GM15510 (cell line): ENCODE data around the gene OXT.

Experiments
- POLR2A ChIP-seq: IDR thresholded peaks from 3 replicates; pipeline ENCODE4 v1.6.1; 2011; ENCODE audit warnings: borderline replicate concordance; ENCODE audit not compliant: insufficient read length; ENCODE audit errors: extremely low read depth

OXT gene

DNA sequence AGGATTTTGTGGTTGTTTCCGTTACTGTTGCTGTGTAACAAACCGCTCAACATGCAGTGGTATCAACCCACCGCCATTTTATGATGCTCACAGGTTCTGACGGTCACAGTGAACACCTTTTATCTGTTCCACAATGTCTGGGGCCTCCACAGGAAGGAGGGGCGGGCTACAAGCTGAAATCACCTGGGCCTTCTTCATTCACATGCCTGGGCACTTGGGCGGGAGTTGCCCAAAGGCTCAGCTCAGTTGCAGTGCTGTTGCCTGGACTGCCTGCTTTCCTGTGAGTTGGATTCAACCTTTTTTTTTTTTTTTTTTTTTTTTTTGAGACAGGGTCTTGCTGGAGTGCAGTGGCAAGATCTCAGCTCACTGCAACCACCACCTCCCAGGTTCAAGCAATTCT is 29.8 kb downstream of the OXT start:
- no peak for TF ChIP-seq POLR2A

DNA sequence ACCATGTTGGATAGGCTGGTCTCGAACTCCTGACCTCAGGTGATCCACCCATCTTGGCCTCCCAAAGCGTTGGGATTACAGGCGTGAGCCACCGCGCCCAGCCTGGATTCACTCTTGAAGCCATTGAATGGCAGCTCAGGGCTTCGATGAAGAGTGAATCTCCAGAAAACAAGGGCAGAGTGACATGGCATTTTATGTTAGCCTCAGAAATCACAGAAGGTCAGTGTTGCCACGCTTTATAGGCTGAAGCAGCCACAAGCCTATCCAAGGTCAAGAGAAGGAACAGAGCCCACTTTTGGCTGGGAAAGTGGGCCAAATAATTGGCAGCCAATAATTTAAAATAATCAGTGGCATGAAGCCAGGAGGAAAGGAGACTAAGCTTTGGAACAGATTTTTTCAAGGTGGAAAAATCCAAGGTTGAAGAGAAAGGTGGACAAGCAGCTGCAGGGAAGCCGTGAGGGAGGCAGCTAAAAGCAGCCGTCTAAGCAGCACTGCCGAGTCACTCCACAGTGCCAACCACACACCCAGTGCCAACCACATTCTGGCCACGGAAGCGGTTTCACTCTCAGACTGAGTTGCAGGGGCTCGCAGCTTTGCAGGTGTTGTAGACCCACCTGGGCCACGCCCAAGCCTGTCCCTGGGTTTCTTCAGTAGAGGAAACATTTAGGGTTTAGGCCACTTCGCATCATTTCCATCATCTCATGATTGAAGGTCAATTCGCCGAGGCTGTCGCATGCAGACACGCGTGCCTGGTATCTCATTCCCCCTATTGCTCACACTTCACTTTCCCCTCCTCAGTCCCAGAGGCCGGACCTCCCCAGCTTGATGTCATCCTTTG is 30.5 kb downstream of the OXT start:
- no peak for TF ChIP-seq POLR2A

DNA sequence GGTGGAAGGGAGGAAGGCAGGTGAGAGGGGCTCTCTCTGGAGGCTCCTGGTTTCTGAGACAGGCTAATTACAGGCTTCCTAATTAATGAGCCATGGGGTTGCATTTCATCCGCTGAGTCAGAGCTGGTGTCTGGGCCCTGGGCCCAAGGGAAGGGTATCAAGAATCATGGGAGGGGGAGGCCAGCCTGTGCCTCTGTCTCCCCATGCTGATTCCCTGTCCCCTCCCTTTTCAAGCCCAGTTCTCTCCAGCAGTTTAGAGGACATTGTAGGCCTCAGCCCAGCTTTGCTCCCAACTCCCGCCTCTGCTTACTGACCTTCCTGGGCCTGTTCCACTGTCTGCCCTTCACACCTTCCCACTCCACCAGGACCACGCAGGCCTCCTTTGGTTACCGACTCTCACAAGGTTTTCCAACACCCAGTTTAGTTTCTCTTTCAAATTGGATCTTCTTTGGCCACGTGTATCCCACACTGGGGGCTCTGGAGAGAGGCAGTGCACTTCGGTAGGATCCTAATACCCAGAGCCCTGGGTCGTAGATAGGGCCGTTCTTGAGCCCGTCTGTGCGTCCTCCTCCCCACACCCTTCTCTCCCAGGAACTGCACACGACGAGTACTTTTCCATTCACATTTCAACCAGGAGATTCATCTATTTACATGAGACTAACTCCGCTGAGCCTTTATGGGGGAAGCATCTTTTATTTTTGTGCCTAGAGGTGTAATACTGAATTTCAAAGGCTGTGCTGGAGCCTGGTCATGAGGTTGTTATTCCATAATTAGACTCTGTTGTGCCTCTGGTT is 31.4 kb downstream of the OXT start:
- TF ChIP-seq POLR2A = no peak

DNA sequence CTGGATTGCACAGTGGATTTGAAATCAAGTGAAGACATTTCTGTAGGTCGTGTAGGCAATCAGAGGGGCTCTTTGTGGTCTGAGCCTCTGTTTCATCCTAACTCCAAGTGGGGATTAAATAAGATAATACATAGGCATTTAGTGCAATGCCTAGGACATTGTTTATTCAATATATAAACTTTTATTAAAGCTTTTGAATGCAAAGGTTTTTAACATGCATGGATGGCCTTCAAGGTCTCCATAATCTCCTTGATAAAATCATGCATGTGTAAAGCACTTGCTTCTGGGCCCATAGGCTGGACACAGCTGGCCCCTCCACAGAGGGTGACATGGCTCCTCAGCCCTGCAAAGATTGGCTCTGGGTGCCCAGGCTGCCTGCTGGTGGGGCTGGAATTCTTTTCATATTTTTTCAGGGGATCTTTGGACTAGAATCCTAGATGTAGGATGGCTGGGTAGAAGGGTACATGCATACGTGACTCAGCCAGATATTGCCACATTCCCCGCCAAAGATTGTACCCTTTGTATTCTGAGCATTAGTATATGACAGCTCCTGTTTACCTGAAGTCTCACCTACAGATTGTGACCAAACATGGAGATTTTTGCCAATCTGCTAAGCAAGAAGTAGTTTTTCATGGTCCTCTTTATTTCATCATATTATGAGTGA is 32.1 kb downstream of the OXT start:
- TF ChIP-seq POLR2A = no peak

DNA sequence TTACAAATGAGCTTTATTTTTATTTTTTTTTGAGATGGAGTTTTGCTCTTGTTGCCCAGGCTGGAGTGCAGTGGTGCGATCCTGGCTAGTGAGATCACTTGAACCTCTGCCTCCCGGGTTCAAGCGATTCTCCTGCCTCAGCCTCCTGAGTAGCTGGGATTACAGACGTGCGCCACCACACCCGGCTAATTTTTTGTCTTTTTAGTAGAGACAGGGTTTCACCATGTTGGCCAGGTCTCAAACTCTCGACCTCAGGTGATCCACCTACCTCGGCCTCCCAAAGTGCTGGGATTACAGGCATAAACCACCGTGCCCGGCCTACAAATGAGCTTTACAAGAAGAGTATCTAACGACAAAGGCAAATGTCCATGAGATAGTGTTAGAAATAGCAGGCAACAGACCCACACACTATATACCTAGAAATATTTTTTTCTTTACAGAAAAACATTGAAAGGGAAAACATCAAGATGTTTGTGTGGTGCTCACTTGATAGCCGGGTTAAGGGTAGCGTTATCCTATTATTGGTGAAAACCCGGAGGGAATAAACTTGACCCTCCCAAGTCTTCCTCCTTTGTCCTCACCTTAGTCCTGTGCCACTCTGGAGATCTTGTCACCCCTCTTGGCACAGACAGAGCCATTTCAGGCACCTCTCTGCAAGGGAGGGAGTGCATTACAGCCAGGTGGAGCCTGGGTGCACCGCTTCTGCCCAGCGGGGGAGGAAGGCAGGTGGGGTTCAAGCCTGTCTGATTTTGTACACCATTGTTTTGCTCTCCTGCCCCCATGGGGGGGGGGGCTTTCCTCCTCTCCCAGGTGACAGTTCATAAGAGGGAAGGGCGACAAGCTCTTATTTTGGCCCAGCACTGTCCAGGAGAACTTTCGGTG is 34.1 kb downstream of the OXT start:
- no peak for TF ChIP-seq POLR2A

DNA sequence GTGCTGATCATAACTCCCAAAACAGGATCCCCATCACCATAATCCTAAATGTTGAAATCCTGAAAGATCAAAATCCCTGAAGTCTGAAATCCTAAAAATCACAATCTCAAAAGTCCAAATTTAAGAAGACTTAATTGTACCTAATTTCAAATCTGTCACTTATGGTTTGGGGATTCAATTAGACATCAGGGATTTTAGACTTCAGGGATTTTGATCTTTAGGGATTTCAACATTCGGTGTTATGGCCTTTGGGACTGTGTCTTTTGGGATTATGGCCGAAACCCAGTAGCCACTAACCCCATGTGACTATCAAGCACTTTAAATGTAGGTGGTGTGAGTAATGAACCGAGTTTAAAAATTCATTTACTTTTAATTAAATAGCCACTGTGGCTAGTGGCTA is 34.8 kb downstream of the OXT start:
- no peak for TF ChIP-seq POLR2A

DNA sequence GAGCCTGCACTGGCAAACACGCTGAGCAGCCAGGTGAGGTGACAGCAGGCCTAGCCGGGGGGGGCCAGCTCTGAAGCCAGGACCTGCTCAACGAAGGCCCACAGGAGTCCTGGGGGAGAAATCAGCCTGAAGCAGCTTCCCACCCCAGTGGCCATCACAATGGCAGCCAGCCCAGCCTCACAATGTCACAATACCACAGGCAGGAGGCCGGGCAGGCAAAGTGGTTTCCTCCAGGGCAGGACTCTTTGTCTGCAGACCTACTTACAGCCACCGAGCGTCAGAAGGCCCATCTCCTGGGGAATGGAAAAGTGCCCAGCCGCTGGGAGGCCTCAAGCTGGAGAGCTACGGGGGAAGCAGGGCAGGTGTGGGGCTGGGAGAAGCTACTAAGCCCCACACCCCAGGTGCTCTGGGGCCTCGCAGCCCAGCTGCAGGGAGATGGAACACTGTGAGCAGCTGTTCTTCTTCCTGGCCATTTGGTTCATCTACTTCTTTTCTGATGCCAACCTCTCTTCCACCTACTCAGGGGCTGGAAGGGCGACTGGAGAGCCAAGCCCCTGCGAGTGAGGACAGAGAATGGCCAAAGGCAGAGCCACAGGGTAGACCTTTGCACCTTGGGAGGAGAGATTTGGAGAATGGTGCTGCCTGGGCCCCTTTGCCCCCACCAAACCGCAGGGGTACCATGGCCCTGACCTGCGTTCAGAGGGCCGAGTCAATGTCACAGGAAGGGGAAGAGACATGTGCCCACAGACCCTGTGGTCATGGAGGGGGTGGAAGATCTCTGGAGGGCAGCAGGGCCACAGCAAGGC is 35.4 kb downstream of the OXT start:
- no peak for TF ChIP-seq POLR2A

DNA sequence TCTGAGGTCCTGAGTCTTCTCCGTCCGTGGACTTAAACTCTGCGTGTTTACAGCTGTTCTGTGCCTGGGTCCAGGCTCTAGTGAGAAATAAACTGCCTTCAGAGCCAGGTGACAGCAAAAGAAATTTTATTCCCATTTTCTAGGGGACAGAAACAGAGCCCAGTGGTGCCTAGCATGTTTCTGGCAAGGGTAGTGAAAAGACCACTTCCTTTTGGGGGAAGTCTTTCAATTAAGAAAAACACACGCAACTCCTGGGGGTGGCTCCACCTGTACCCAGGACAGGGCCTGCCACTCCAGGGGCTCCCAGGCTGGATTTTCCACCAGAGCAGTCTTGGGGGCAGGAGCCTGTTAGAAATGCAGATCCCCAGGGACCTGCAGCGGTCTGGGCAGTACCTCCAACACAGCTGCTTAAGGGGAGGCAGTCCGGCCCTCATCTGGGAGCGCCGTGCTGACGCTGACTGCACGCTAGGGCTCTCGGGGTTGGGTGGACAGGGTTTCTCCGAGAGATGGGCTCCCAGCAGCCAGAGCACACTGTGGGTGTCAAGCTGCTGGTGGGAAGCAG is 36.1 kb downstream of the OXT start:
- TF ChIP-seq POLR2A = no peak

DNA sequence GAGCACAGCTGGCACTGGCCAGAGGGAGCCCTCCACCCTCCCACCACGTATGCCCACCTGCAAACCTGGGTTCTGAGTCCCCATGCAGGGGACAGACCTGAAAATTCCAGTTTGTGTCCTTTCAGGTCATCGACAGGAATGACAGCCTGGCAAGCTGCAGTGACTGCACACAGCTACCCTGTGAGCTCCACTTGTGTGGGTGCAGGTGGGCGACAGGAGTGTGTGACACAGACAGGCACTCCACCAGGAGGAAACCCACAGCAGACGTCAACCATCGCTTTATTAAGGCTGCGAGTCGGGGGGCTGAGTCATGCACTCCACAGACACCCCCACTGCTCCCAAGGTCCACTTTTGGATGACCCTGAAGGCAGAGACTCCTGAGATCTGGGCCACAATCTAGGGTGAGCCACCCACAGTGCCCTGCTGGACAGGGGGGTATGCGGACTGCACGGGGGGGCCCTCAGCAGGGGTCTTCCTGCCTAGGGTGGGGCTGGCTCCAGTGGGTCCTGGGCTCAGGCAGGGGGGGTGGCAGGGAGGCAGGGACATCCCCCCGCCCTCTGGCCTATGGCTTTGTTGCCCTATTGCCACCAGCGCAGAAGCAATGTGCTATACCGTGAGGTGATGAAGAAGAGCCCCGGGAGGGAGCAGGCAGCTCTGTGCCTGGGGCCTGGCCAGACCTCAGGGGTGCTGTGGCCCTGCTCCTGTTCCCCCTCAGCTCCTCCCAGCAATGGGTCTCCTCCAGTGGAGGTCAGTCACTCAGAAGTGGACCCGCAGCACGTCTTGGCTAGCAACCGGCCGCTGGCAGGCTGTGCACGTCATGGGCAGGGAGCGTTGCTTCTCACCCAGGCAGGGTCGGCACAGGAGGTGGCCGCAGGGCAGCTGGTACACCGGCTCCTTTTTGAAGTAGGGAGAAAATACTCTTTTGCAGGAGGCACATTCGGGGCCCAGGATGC is 38.2 kb downstream of the OXT start:
- TF ChIP-seq POLR2A = no peak

DNA sequence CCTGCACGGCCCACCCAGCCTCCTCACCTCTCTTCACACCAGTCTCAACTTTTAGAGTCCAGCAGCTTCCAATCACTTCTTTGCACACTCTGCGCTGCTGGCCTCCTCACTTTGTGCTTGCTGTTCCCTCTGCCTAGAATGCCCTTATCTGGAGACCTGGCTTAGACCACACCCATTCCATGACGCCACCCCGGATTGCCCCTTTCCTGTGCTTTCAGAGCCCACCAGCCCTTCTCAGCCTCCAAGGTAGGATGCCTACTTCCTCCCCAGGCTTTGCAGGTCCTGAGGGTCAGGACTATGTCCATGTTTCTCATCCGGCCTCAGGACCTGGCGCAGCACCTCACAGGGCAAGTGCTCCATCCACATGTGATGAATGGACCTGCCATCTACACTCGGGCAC is 40.1 kb downstream of the OXT start:
- TF ChIP-seq POLR2A = no peak

DNA sequence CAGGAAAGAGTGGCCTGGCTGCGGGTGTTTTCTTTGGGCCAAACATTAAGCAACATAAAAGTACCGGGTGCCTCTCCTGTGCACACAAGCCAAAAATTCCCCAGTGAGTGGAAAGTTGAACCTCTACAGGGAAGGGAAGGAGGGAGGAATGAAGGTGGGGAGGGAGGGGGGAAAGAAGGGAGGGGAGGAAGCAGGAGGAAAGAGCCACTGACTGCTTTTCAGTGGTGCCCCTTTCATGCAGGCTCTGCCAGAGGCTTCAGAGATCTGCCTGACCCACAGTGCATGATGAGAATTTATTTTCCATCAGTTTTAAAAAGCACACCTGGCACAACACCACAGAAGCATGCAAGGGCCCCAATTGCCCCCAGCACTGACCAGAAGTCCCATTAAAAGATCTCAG is 40.6 kb downstream of the OXT start:
- TF ChIP-seq POLR2A = no peak
